ENCODE results near the gene AMPD1. TPM values are rescaled to one million over a fixed set of nuclear protein-coding genes. Genes with fewer than 3 reads are reported as not detected.

Gene AMPD1
- total RNA-seq, result not detected
- long read RNA-seq, result 0 reads

GRCh38 chr1:114695430-114696058 is at the start of gene AMPD1:
TSS of gene AMPD1 (minus strand) at chr1:114695546. CDS start at chr1:114695471, 75 bp downstream.
- no peak for DNase-seq
- intact Hi-C loops (cut with DNase I), result no loop called here
- no peak for ATAC-seq

- ATAC-seq (no peak), DNase-seq (no peak)
- intact Hi-C loops (cut with DNase I), result no loop called here
These were observed 46.8 kb upstream of the AMPD1 start for GRCh38 chr1:114741963-114742746.

GRCh38 chr1:114740331-114740730 is 45.0 kb upstream of the AMPD1 start:
- no peak for DNase-seq
- intact Hi-C loops (cut with DNase I), result no loop called here
- ATAC-seq, result no peak

- ATAC-seq, result no peak
- DNase-seq, result no peak
- intact Hi-C loops (cut with DNase I), result no loop called here
These were observed 42.0 kb upstream of the AMPD1 start for GRCh38 chr1:114737314-114737849.

GRCh38 chr1:114735479-114735878 is 40.1 kb upstream of the AMPD1 start:
- DNase-seq, result no peak
- intact Hi-C loops (cut with DNase I), result no loop called here
- no peak for ATAC-seq

GRCh38 chr1:114729782-114730181 is 34.4 kb upstream of the AMPD1 start:
- peak in 1 of 2 donors; percentile 57 for ATAC-seq
- intact Hi-C loops (cut with DNase I), result no loop called here
- DNase-seq, result no peak

GRCh38 chr1:114728553-114728952 is 33.2 kb upstream of the AMPD1 start:
- intact Hi-C loops (cut with DNase I), result no loop called here
- ATAC-seq, result no peak
- no peak for DNase-seq

GRCh38 chr1:114725230-114725629 is 29.9 kb upstream of the AMPD1 start:
- DNase-seq (no peak), ATAC-seq (no peak)
- intact Hi-C loops (cut with DNase I), result no loop called here

GRCh38 chr1:114723915-114724314 is 28.6 kb upstream of the AMPD1 start:
- no peak for ATAC-seq
- intact Hi-C loops (cut with DNase I), result no loop called here
- DNase-seq, result no peak

- DNase-seq, result no peak
- ATAC-seq, result no peak
- intact Hi-C loops (cut with DNase I), result no loop called here
These were observed 28.1 kb upstream of the AMPD1 start for GRCh38 chr1:114723457-114723856.

GRCh38 chr1:114720492-114720891 is 25.1 kb upstream of the AMPD1 start:
- no peak for ATAC-seq

GRCh38 chr1:114719424-114719787 is 24.1 kb upstream of the AMPD1 start:
- intact Hi-C loops (cut with DNase I), result no loop called here
- DNase-seq (no peak), ATAC-seq (no peak)

More at GRCh38 chr1:114720492-114720891, 25.1 kb upstream of the AMPD1 start:
- no peak for DNase-seq
- intact Hi-C loops (cut with DNase I), result no loop called here

- no peak for DNase-seq
- no peak for ATAC-seq
- intact Hi-C loops (cut with DNase I), result no loop called here
These were observed 23.5 kb upstream of the AMPD1 start for GRCh38 chr1:114718661-114719423.

GRCh38 chr1:114716304-114717170 is 21.2 kb upstream of the AMPD1 start, which contains the start of gene NRAS:
TSS of gene NRAS (minus strand) at chr1:114716771. CDS start at chr1:114716160, 611 bp downstream.
- DNase-seq, result peak; percentile 97
- intact Hi-C loops (cut with DNase I), result no loop called here
- peak; percentile 99 to 100 for ATAC-seq

- intact Hi-C loops (cut with DNase I), result no loop called here
- peak in 1 of 2 donors; percentile 10 for ATAC-seq
- DNase-seq, result no peak
These were observed 20.6 kb upstream of the AMPD1 start for GRCh38 chr1:114715952-114716303.

GRCh38 chr1:114712977-114713376 is 17.6 kb upstream of the AMPD1 start:
- intact Hi-C loops (cut with DNase I), result no loop called here
- ATAC-seq (no peak), DNase-seq (no peak)

- ATAC-seq (no peak), DNase-seq (no peak)
- intact Hi-C loops (cut with DNase I), result no loop called here
These were observed 15.0 kb upstream of the AMPD1 start for GRCh38 chr1:114710360-114710759.

GRCh38 chr1:114707604-114708003 is 12.3 kb upstream of the AMPD1 start:
- intact Hi-C loops (cut with DNase I), result no loop called here
- DNase-seq (no peak), ATAC-seq (no peak)

GRCh38 chr1:114703242-114703641 is 7.9 kb upstream of the AMPD1 start:
- intact Hi-C loops (cut with DNase I), result no loop called here
- ATAC-seq, result no peak
- no peak for DNase-seq
